Gastrocnemius medialis (tissue), 4 donors: ENCODE results near the gene MFAP4.

ENCODE experiments used
- POLR2A ChIP-seq, 2 donors: fragments of 450-650 bp; IDR thresholded peaks; one replicate each; pipeline ENCODE4 v1.6.1; 2017; ENCODE audit warnings: antibody characterized with exemption in 2 of 2, mild to moderate bottlenecking in 2 of 2, moderate library complexity in 2 of 2
- TF ChIP-seq, protein P1 (sequence below), 5 experiments: fragments of 450-650 bp in 3 of 5; fragments of 200-600 bp in 2 of 5; sonication (generic) in 2 of 5; IDR thresholded peaks in 4 of 5; conservative IDR thresholded peaks in 1 of 5; 1 replicate in 4 of 5; 2 replicates in 1 of 5; pipeline ENCODE4 v1.5.1; 2016 to 2019; ENCODE audit warnings: antibody characterized with exemption in 5 of 5, mild to moderate bottlenecking in 3 of 5, moderate library complexity in 3 of 5

- TF ChIP-seq, protein P1, sequence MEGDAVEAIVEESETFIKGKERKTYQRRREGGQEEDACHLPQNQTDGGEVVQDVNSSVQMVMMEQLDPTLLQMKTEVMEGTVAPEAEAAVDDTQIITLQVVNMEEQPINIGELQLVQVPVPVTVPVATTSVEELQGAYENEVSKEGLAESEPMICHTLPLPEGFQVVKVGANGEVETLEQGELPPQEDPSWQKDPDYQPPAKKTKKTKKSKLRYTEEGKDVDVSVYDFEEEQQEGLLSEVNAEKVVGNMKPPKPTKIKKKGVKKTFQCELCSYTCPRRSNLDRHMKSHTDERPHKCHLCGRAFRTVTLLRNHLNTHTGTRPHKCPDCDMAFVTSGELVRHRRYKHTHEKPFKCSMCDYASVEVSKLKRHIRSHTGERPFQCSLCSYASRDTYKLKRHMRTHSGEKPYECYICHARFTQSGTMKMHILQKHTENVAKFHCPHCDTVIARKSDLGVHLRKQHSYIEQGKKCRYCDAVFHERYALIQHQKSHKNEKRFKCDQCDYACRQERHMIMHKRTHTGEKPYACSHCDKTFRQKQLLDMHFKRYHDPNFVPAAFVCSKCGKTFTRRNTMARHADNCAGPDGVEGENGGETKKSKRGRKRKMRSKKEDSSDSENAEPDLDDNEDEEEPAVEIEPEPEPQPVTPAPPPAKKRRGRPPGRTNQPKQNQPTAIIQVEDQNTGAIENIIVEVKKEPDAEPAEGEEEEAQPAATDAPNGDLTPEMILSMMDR (IDR thresholded peaks at IDR 0.05 in 4 of 5, conservative IDR thresholded peaks at IDR 0.05 in 1 of 5): no peak
- TF ChIP-seq POLR2A (IDR thresholded peaks at IDR 0.05): no peak
These were observed 5.1 kb downstream of the MFAP4 start for GRCh38 chr17:19381741-19382444.
